KMS-11 (cell line): ENCODE data around the gene TNFAIP8L1.

Experiments
- H2AFZ ChIP-seq: fragments of 200-600 bp; sonication (generic); 2 replicates; pipeline ENCODE4 v1.6.1; 2016; ENCODE audit warnings: antibody characterized with exemption, mixed run types, low read depth
- H3K27ac ChIP-seq: fragments of 200-600 bp; sonication (generic); 2 replicates; pipeline ENCODE4 v1.6.1; 2016; ENCODE audit warnings: mild to moderate bottlenecking, mixed run types
- H3K27me3 ChIP-seq: fragments of 200-600 bp; sonication (generic); 2 replicates; pipeline ENCODE4 v1.6.1; 2017; ENCODE audit warnings: mild to moderate bottlenecking, low read depth, mixed run types, moderate library complexity; ENCODE audit not compliant: insufficient read depth
- H3K36me3 ChIP-seq: fragments of 200-600 bp; sonication (generic); 2 replicates; pipeline ENCODE4 v1.6.1; 2017; ENCODE audit warnings: mild to moderate bottlenecking, mixed run types; ENCODE audit not compliant: insufficient read depth
- H3K4me1 ChIP-seq: fragments of 200-600 bp; sonication (generic); 2 replicates; pipeline ENCODE4 v1.6.1; 2016; ENCODE audit warnings: mild to moderate bottlenecking, low read depth, mixed run types; ENCODE audit not compliant: poor library complexity, severe bottlenecking
- H3K4me2 ChIP-seq: fragments of 200-600 bp; sonication (generic); 2 replicates; pipeline ENCODE4 v1.7.0; 2016; ENCODE audit warnings: mild to moderate bottlenecking, mixed run types
- H3K4me3 ChIP-seq: fragments of 200-600 bp; sonication (generic); IDR thresholded peaks from 2 replicates; pipeline ENCODE4 v1.6.1; 2017; ENCODE audit warnings: low read depth, low read length, mixed read lengths; ENCODE audit not compliant: insufficient read depth
- H3K79me2 ChIP-seq: fragments of 200-600 bp; sonication (generic); 2 replicates; pipeline ENCODE4 v1.6.1; 2016; ENCODE audit warnings: low read depth, mixed run types; ENCODE audit not compliant: insufficient read depth
- H3K9ac ChIP-seq: fragments of 200-600 bp; sonication (generic); 2 replicates; pipeline ENCODE4 v1.6.1; 2016; ENCODE audit warnings: mild to moderate bottlenecking, mixed run types
- H4K20me1 ChIP-seq: fragments of 200-600 bp; sonication (generic); 2 replicates; pipeline ENCODE4 v1.6.1; 2016; ENCODE audit warnings: mild to moderate bottlenecking, mixed run types; ENCODE audit not compliant: insufficient read depth
- TF ChIP-seq, protein P1 (sequence below): fragments of 200-600 bp; sonication (generic); conservative IDR thresholded peaks from 2 replicates; pipeline ENCODE4 v1.6.1; 2017; ENCODE audit warnings: low read depth, mild to moderate bottlenecking, antibody characterized with exemption, low read length, moderate library complexity, mixed read lengths

Gene TNFAIP8L1

DNA sequence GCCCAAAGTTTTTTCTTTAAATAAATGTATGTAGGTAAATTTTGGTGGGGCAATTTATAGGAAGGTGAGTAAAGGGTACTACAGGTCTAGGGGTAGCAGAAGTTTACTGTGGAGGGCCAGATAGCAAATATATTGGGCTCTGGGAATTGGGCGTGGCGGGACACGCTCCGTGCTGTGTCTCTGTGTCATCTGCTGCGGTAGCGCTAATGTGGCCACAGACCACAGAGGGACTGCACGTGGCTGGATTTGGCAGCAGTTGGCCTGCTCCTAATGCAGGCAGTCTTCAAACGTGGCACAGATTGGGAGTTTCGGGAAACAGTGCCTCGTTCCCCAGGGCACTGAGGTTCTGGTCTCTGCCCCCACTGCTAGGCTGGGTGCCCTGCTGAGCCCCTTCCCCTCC is 47.4 kb downstream of the TNFAIP8L1 start:
- no peaks in the 10 kb centered on the region for H3K36me3 ChIP-seq
- H4K20me1 ChIP-seq, result no peaks in the 10 kb centered on the region
- H3K27me3 ChIP-seq, result no peaks in the 10 kb centered on the region
- H3K4me1 ChIP-seq, result peaks cover 13% of the 10 kb centered on the region
- H3K27ac ChIP-seq, result no peak overlapping the region
- H3K9ac ChIP-seq, result no peak overlapping the region
- no peak overlapping the region for H3K4me2 ChIP-seq
- H3K79me2 ChIP-seq, result no peaks in the 10 kb centered on the region
- H3K4me3 ChIP-seq, result no peak overlapping the region
- TF ChIP-seq, protein P1, sequence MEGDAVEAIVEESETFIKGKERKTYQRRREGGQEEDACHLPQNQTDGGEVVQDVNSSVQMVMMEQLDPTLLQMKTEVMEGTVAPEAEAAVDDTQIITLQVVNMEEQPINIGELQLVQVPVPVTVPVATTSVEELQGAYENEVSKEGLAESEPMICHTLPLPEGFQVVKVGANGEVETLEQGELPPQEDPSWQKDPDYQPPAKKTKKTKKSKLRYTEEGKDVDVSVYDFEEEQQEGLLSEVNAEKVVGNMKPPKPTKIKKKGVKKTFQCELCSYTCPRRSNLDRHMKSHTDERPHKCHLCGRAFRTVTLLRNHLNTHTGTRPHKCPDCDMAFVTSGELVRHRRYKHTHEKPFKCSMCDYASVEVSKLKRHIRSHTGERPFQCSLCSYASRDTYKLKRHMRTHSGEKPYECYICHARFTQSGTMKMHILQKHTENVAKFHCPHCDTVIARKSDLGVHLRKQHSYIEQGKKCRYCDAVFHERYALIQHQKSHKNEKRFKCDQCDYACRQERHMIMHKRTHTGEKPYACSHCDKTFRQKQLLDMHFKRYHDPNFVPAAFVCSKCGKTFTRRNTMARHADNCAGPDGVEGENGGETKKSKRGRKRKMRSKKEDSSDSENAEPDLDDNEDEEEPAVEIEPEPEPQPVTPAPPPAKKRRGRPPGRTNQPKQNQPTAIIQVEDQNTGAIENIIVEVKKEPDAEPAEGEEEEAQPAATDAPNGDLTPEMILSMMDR, result no peak
- no peak overlapping the region for H2AFZ ChIP-seq

DNA sequence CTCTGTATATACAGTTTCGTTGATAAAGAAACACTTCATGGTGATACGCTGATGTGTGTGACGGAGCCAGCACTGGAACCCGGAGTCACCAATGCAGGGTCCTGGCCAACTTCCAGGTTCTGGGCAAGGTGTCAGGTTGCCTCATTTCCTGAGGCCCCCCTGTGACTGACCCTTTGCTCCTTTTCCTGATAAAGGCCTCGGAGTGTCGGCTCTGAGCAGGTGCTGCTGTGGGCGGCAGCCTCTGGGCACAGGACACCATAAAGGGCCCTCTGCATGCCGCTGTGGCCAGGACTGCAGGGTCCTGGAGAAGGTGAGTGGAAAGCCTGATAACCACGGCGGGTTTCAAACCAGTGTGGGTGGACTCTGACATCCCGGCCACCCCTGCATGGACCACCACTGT is 48.1 kb downstream of the TNFAIP8L1 start:
- H3K9ac ChIP-seq, result no peak overlapping the region
- TF ChIP-seq, protein P1, result no peak
- no peak overlapping the region for H2AFZ ChIP-seq
- H3K27me3 ChIP-seq, result no peaks in the 10 kb centered on the region
- no peaks in the 10 kb centered on the region for H3K79me2 ChIP-seq
- peaks cover 20% of the 10 kb centered on the region for H3K4me1 ChIP-seq
- H3K36me3 ChIP-seq, result no peaks in the 10 kb centered on the region
- H4K20me1 ChIP-seq, result no peaks in the 10 kb centered on the region
- H3K4me2 ChIP-seq, result no peak overlapping the region
- no peak overlapping the region for H3K27ac ChIP-seq
- no peak overlapping the region for H3K4me3 ChIP-seq

DNA sequence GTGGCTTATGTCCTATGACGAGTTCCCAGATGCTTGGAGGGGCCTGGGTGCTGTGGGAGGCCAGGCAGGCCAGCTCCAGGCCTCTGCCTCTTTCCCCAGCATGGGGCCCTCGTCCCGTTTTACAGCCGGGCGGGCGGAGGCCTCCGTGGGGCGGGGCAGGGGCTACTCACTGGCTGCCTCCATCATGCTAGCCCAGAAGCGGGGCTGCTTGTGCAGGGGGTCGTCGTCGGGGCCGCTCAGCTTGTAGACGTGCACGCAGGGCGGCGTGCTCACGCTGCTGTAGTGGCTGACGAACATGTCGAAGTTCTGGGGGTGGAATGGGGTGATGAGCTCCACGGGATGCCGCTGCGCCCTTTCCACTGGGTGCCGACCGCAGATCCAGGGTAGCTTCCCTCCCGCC is 49.3 kb downstream of the TNFAIP8L1 start:
- H3K4me2 ChIP-seq, result no peak overlapping the region
- no peak overlapping the region for H3K9ac ChIP-seq
- no peaks in the 10 kb centered on the region for H3K79me2 ChIP-seq
- no peak overlapping the region for H3K27ac ChIP-seq
- H4K20me1 ChIP-seq, result no peaks in the 10 kb centered on the region
- no peaks in the 10 kb centered on the region for H3K27me3 ChIP-seq
- no peak overlapping the region for H3K4me3 ChIP-seq
- no peaks in the 10 kb centered on the region for H3K36me3 ChIP-seq
- TF ChIP-seq, protein P1, result no peak
- H3K4me1 ChIP-seq, result peaks cover 32% of the 10 kb centered on the region
- no peak overlapping the region for H2AFZ ChIP-seq

DNA sequence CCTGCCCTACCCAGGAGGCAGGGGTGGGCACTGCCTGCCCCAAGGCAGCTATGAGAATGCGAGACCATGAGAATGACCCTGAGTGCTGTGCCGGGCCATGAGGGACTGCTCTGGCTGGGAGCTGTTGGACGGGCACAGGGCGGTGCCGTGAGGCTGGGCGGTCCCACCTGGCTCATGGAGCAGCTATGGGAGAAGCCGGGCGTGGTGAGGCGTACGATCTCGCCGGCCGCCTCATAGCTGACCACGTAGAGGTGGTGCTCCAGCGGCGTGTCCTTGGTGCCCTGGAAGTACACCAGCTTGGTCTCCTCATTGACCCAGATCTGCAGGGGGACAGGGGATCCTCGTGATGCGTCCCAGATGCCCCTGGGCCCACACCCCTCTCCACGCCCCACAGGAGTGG is 50.1 kb downstream of the TNFAIP8L1 start:
- Histone ChIP-seq H2AFZ (no peak overlapping the region), H3K27me3 (no peaks in the 10 kb centered on the region), H3K9ac (no peak overlapping the region), H3K27ac (no peak overlapping the region), H4K20me1 (no peaks in the 10 kb centered on the region), H3K36me3 (no peaks in the 10 kb centered on the region), H3K4me3 (no peak overlapping the region), H3K79me2 (no peaks in the 10 kb centered on the region), H3K4me1 (peaks cover 40% of the 10 kb centered on the region), H3K4me2 (no peak overlapping the region)
- TF ChIP-seq, protein P1, result no peak
